Stimulated activated naive CD4-positive, alpha-beta T cell treated with Interleukin-2 at 50 U/mL for 16 hours (primary cell): ENCODE data around the gene MYL2.

Source experiments
- DNase-seq: peaks from one replicate; lab custom pipeline; 2025; lab: John Stamatoyannopoulos, UW

The MYL2 gene

DNA sequence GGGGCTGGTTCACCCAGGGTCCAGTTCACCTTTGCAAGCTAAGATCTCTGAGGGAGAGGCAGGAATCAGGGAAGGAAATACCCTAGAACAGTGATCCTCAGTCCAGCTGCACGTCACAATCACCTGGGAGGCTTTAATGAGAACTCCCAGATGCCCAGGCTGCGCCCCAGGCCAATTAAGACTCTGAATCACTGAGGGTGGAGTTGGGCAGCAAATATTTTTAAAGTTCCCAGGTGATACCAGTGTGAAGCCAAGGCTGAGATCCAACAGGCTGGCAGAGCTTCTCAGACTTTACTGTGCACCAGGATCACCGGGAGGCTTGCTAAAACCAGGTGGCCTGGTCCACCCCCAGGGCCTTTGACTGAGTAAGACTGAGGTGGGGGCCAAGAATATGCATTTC lies 23.8 kb downstream of the MYL2 start:
- DNase-seq: no peak

DNA sequence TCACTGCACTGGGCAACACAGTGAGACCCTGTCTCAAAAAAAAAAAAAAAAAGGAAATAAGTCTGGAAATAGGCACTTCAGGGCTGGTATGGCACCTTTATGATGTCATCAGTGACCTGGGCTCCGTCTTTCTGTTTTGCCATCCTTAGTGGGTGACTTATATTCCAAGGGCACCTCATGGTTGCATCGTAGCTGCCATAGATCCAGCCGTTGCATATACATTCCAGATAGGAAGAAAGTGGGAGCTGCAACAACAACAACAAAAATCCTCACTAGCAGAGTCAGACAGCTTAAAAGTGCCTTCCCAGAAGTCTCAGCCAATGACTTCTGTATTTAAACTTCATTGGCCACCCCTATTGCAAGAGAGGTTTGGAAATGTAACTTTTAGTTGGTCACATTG lies 26.4 kb downstream of the MYL2 start:
- no peak for DNase-seq

DNA sequence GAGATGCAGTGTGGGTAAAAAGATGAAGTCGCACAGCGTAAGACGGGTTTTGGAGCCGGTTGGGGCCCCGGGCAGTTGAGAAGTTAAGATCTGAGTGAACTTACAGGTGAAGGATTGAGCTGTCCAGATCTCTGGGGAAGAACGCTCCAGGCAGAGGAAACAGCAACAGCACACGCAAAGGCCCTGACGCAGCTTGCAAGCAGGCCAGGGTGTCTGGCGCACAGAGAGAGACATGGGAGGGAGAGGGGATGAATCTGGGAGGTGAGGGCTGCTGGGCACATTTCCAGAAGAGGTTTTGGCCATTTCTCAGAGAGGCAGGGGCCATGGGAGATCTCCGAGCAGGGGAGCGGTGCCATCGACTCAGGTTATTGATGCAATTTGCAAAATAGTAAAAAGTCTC lies 31.0 kb downstream of the MYL2 start:
- no peak for DNase-seq

DNA sequence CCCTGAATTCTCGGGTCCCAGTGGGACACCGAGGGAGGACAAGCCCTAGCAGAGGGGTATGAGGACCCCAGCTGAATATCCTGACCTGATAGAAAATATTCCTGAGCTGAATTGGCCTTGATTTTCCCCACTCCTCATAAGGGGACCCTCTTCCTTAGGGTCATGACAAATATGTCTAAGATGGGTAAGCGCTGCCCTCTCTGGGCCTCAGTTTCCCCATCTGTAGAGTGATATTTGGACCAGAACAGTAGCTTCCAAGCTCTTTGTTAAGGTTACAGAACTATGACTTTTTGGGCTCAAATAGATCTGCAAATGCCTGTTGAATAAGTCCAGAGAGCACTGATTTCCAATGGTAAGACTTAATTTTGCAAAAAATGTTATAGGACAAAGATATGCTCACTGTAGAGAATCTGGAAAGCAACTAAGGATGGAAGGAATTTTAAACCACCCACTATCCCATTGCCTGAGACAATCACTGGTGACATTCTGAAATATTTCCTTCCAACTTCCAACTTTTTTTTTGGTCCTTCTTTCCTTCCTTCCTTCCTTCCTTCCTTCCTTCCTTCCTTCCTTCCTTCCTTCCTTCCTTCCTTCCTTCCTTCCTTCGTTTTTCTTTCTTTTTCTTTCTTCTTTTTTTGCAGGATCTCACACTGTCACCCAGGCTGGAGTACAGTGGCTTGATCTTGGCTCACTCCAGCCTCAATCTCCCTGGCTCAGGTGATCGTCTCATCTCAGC lies 32.0 kb downstream of the MYL2 start:
- no peak for DNase-seq

DNA sequence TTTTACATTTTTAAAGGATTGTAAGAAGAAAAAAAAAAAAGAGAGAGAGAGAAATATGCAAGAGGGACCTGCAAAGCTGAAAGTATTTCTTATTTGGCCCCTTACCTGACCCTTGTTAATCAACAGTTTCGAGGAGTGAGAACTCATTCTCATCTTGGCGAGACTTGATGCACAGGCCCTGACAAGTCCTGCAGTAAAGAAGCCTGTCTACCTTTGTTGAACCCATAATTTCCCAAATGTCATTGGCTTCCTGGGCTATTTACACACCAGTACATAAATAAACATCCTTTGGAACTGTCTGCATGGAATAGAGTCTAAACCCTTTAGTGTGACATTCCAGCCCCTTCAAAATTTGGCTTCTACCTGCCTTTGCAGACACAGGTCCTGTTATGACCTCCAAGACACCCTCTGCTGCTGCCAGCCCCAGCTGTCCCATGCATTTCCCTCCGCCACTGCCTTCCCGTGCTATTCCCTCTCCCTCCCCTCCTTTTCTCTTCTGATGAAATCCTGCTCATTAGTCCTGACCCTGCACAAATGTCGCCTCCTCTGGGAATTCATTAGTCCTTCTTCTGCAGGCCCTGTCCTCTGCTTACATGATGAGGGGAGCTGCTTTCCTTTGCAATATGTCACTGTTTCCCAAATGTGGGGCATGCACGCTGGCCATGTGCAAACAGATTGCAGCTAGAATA lies 35.1 kb downstream of the MYL2 start:
- DNase-seq: no peak

DNA sequence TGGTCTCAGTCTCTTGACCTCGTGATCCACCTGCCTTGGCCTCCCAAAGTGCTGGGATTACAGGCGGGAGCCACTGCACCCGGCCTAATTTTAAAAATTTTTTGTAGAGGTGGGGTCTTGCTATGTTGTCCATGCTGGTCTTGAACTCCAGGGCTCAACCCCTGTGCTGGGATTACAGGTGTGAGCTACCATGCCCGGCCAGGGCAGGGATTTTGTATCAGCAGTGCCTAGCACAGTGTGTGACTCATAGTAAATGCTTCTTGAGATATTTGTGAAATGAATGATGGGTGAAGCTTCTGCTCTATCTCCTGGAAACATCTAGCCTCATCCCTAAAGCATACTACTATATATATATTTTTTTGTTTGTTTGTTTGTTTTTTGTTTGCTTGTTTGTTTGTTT lies 37.1 kb downstream of the MYL2 start:
- no peak for DNase-seq

DNA sequence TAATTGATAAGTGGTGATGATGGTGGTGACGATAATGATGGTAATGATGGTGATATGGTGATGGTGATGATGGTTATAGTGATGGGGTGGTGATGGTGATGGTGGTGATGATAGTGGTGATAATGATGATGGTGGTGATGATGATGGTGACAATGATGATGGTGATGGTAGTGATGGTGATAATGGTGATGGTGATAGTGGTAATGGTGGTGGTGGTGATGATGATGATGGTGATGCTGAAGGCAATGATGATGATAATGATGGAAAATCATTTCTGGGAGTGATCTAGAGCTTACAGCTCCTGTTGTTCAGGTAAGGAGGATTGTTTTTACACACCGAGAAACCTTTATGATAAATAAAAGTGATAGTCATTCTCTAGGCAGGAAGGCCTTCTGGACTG lies 39.7 kb downstream of the MYL2 start:
- no peak for DNase-seq

DNA sequence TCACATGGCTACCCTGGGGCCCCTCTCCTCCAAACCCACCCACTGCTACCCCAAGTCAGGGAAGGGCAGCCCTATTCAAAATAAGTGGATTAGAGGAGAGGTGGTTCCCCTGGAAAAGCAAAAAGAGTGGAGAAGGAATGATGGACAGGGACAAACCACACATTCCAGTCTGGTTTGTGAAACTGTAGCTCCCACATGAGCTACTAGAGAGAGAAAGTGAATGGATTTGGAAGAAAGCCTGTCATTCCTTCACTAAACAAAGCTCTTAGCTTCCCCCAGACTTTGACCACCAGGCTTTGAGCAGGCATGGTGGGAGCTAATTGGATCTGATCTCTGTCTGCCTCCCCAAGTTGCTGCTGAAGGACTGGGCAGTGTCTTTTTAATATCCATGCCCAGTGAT lies 45.6 kb downstream of the MYL2 start:
- no peak for DNase-seq

DNA sequence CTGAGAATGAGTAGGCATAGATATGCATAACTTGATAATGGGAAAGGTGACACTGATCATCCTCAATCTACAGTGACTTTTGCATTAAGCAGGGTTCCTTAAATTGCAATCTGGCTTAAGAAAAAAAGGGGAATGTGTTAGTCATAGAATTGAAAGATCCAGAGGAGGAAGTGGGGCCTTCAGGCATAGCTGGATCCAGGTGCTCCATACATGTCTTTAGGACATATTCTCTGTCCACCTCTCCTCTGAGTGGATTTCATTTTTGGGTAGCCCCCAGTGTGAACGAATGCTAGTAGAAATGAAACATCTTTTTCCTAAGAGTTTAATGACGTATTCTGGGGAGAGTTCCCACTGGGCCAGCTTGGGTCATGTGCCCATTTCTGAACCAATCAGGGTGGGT lies 46.0 kb downstream of the MYL2 start:
- DNase-seq: no peak

DNA sequence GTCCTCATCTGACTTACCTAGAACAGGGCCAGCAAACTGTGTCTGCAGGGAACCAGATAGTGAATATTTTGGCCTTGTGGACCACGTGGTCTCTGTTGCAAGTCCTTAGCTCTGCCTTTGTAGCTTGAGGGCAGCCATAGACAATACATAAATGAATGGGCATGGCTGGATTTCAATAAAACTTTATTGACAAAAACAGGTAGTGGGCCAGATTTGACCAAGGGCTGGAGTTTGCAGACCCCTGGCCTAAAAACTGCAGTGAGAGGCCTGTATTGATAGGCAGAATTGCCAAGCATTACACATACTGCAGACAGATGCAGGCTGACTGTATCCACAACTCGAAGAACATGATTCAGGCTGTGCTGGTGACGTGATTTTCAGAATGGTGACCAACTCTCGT lies 48.3 kb downstream of the MYL2 start:
- no peak for DNase-seq

DNA sequence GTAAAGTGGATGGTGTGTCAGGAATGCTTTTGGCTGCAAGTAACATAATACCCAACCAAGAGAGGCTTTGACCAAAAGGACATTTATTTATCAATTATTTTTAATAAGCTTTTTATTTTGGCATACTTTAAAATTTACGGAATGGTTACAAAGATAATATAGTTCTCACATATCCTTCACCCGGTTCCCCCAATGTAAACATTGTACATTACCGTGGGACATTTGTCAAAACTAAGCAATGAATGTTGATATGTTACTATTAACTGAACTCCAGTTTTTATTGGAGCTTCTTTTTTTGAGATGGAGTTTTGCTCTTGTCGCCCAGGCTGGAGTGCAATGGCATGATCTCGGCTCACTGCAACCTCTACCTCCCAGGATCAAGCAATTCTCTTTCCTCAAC lies 50.6 kb downstream of the MYL2 start:
- DNase-seq: no peak

DNA sequence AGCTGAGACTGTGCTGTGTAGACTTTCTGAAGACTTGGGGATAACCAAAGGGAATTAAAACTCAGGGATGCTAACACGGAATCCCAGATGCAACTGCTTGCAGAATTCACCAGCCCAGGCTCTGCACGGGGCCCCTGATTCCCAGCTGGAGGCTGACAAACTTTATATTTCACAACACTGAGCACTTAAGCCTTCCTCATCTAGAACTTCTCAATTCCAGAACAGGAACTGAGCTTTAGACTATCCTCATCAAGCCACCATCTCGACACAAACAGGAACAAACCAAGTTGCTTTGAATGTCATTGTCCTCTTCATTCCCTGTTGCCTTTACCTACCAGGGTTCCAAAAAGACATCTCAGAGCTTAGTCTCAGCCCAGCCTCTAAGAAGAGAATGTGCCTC lies 51.4 kb downstream of the MYL2 start:
- DNase-seq: no peak

DNA sequence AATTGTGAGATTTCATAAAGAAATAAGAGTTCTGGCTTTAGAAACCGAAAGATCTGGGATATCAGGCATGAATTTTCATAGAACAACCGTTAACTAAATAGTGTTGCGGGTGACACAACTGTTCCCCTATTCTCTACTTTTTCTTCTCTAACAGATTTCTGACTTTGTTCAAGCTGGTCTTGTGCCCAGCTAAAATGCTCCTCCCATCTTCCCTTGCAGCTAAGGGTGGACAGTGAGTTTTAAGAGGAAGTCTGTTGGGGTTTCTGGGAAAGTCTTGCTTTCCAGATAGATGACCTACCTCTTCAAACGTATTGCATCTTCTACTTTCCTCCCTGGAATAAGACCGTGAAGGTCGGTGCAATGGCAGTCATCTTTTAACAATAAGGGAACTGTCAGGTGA lies 54.9 kb downstream of the MYL2 start:
- DNase-seq: no peak

DNA sequence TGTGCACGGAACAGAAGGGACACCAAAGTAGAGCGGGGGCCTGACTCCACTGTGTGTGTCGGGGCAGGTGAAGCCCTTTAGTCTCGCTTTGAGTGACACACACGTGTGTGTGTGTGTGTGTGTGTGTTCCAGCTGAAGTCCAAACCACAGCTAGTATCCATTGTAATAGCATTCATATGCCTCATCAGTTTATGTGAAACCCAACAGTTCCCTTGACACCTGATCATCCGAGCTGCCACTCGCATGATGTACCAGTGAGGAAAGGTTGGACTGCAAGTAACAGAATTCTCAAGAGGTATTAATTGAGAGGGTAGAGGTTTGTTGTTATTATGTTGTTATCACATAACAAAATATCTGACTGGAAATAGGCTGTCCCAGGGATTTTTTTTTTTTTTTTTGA lies 57.2 kb downstream of the MYL2 start:
- no peak for DNase-seq

DNA sequence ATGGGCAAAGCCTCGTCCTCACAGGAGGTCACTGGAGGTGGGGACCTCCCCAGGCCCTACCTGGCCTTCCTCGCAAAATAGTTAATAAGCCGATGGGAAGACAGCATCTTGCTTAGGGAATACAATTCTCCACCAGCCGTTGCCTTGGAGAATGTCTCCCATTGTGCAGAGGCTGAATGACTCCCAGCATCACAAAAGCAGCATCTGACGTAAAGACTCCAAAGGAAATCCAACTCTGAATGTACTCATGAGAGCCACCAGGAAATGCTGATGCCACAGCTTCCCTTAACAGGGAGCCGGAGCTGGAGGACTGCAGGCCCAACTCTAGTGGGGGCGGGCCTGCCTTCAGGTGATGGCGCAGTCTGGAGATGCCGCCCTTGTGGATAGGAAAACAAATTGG lies 58.0 kb downstream of the MYL2 start:
- DNase-seq: no peak

DNA sequence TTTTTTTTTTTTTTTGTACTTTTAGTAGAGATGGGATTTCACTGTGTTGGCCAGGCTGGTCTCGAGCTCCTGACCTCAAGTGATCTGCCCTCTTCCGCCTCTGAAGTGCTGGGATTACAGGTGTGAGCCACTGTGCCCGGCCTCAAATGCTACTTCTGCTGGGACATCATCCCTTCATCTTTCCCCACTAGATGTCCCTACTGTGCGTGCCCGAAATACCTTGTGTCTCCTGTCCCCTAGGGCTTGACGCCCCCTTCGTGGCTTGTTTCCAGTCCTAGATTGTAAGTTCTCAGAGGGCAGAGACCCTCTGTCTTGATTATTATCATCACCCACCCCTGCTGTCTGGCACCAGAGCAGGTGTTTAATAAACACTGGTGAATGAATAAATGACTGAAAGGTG lies 58.6 kb downstream of the MYL2 start:
- DNase-seq: no peak
